ENCODE results near the gene CIP2A.

CIP2A gene

GRCh38 chr3:108562565-108562964, 26.7 kb downstream of the CIP2A start:
- DNase-seq (ENCODE audit: low read depth): no peak

DNA sequence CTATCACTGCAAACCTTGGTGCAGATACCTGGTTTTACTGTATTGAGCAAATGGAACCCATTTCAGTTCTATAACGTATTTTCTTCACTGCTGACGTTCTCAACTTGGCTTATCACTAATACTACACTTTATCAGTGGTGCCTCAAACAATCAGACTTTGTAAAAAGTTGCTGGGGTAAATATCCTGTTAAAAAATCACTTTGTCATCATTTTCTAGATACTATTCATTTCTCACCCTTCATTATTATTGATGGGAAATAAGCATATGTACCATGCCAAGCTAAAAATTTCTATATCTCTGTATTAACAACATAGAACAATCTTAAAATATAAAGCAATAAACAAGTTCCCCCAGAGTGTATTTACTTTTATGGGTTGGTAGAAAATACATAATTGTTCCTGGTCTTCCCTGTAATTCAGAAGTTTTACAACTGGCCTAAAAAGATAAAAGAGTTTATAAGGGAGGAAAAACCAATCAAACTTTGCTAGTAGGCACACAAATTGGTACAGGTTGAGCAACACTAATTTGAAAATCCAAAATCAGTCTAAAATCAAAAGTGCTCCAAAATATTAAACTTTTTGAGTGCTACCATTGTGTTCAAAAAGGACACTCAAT, 33.2 kb downstream of the CIP2A start:
- DNase-seq (ENCODE audit: low read depth): no peak

GRCh38 chr3:108554913-108555571, 34.2 kb downstream of the CIP2A start:
- no peak for DNase-seq (ENCODE audit: low read depth)

GRCh38 chr3:108554229-108554628, 35.0 kb downstream of the CIP2A start:
- DNase-seq (ENCODE audit: low read depth): no peak

- no peak for DNase-seq (ENCODE audit: low read depth)
Measured at GRCh38 chr3:108552267-108553159, 36.7 kb downstream of the CIP2A start.

GRCh38 chr3:108548886-108549285, 40.4 kb downstream of the CIP2A start:
- no peak for DNase-seq (ENCODE audit: low read depth)

DNA sequence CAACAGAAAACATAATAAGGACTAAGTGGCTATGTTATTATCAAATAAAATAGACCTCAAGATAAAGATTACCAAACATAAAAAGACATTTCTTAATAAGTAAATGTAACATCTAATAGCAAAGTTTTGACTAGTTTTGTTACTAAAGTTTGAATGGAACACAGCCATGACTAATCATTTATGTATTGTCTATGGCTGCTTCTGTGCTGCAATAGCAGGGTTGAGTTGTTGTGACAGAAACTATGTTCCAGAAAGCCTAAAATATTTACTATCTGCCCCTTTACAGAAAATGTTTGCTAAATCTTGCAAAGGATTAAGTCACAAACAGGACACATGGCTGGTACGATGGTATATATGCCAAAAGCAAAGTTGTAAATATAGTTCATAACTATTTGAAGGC, 40.9 kb downstream of the CIP2A start:
- DNase-seq (ENCODE audit: low read depth): no peak

DNA sequence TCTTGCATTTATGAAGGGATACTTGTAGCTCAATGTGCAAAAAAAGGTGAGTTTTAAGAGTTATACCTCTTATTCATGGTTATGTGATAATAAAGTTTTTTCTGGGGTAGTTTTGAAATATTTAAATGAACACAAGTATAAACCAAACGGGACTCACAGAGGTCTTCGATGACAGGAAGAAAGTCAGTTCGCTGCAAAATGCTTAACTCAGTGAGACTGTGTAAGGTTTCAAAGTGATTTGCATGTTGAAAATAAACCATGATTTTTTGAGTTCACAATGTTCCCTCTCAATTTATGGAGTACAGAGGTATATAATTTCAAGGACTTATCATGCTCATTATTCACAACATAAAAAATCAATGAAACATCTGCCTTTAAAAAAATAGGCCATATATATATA, 42.5 kb downstream of the CIP2A start:
- DNase-seq (ENCODE audit: low read depth): no peak

- DNase-seq (ENCODE audit: low read depth): no peak
Measured at GRCh38 chr3:108546247-108546646, 43.0 kb downstream of the CIP2A start.

GRCh38 chr3:108538083-108538482, 51.2 kb downstream of the CIP2A start:
- no peak for DNase-seq (ENCODE audit: low read depth)

DNA sequence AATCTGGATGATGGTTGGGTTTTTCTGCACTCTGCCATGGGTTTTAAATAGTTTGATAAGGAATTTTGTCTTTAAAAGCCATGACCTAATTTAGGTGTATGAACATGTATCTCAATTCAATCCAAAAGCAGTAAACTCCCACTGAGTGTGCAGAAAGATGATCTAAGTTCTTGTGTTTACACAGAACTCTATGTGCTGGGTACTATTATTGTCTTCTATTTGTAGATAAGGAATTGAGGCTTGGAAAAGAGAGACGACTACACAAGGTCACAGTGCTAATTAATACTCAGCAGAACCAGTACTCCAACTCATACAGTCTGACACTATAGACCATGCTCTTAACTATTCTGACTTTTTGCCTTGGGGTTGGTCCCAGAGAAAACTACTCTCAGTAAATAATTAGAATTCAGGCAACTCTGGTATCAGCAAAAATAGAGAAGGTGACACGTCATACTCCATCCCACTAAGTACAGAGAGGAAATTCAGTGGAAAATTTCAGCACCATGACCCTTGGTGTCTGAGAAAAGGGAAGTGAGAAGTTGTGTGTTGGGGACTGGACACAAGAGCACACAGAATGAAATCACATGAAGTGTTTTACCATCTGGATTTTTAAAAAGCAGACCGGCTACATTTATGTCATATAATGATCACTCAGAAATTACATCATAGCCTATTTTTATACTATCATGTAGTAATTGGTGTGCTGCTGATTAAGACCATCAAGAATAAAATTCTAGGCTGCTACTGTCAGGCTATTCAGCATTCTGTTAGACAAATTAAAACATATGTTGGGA, 60.6 kb downstream of the CIP2A start:
- no peak for DNase-seq (ENCODE audit: low read depth)

DNA sequence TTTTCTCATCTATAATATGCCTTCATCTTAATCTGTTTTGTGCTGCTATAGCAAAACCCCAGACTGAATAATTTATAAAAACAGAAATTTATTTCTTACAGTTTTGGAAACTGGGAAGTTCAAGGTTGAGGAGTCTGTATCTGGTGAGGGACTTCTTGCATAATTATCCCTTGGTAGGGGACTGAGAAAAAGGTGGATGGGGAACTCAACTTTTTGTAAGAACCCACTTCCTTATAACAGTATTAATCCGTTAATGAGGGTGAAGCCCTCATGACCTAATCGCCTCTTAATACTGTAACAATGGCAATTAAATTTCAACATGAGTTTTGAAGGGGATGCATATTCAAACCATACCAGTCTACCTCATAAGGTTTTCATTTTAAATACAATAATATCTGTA, 61.4 kb downstream of the CIP2A start:
- no peak for DNase-seq (ENCODE audit: low read depth)

- DNase-seq (ENCODE audit: low read depth): no peak
Measured at GRCh38 chr3:108527109-108527508, 62.1 kb downstream of the CIP2A start.

DNA sequence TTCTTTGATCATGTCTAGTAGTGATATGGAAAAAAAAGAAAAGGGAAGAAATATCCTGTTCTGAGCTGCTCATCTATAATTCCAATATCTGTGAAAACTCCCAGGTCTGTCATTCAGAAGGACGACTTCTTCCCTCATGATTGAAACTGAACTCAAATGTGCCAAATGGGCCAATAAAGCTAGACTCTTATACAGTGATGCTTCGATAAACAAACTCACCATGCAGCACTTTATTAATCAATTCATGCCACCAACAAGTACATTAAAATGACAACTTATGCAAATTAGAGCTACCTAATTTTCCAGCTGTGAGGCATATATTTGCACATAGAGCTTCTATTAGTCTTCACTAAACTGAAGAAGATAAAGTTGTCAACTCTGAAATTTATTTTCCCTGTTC, 63.3 kb downstream of the CIP2A start:
- DNase-seq (ENCODE audit: low read depth): no peak

GRCh38 chr3:108525256-108525655, 64.0 kb downstream of the CIP2A start:
- no peak for DNase-seq (ENCODE audit: low read depth)

DNA sequence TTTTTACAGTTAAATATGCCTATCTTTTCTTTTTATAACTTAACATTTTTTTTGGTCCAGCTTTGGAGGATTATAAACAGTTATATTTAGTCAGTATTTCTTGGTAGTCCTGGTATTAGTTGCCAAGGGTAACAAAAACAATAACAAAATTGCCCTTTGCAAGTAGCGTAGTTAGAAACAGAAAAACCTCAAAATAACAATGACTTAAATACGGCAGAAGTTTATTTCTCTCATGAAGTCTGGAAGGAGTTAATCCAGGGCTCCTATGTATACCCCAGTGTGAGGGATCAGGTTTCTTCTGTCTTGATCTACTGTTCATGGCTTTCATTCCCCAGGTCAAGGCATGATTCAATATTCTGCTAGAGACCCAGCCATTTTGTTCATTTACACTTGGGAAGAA, 64.7 kb downstream of the CIP2A start:
- DNase-seq (ENCODE audit: low read depth): no peak

DNA sequence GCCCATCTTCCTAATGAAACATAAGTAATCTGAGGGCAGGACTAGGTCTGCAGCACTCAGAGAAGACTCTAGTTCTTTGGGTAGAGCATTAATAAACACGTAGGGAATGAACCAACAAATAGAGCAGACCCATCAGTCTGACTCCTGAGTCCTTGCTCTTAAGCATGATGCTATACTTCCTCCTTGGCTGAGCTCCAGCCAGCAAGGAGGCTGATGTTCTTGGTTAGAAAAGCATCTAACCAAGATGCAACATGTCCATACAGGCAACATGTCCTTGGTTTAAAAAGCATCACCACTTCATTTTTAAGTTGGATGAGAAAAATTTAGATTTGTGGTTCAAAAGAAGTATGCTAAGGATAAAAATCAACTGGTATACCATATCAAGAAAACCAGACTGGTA, 70.3 kb downstream of the CIP2A start:
- no peak for DNase-seq (ENCODE audit: low read depth)

DNA sequence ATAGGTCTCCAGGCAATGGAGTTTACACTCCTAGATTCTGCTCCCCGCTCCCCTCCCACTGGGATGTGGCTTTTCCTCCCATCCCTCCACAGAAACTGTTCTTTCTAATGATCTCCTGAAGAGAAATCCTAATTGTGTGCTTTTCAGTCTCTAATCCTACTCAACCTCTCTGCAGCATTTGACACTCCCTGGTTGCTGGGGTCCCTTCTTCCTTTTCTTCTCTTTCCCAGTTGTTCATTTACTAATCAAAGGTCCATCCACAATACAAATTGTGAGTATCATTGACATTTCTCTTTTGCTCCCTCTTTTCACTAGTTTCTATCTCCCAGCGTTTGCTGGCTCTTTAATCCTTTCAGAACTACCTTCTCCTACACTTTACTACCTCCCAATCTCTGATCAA, 72.4 kb downstream of the CIP2A start:
- DNase-seq (ENCODE audit: low read depth): no peak

- DNase-seq (ENCODE audit: low read depth): no peak
Measured at GRCh38 chr3:108513961-108514360, 75.3 kb downstream of the CIP2A start.

GRCh38 chr3:108512671-108513070, 76.6 kb downstream of the CIP2A start:
- no peak for DNase-seq (ENCODE audit: low read depth)

- DNase-seq (ENCODE audit: low read depth): no peak
Measured at GRCh38 chr3:108511490-108511889, 77.7 kb downstream of the CIP2A start.

DNA sequence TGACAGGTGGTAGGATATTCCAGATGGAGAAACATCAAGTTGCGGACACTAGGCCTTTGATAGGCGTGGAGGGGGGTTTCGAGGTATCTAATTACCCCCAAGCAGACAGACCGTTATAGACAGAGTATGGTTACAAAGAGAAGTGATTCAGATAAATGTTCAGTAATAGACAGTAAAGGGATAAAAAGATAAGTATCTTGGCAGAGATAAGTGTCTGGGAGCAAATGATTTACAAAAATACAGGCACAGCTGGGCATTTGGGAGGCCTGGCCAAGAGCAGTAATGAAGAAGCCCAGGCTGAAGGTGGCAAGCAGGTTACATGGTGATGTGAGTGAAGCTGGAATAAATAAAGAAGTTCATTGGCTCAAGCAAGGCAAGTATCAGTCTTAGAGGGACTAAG, 78.2 kb downstream of the CIP2A start:
- DNase-seq (ENCODE audit: low read depth): no peak
